VCaP (cell line): ENCODE data around the gene CHADL.

Experiments
- H3K27ac ChIP-seq: fragments of 450-650 bp; 2 replicates; pipeline ENCODE4 v1.5.1; 2017
- TF ChIP-seq, protein P1 (sequence below): fragments of 450-650 bp; conservative IDR thresholded peaks from 2 replicates; pipeline ENCODE4 v1.5.1; 2017; ENCODE audit warnings: mild to moderate bottlenecking, moderate library complexity

CHADL gene

DNA sequence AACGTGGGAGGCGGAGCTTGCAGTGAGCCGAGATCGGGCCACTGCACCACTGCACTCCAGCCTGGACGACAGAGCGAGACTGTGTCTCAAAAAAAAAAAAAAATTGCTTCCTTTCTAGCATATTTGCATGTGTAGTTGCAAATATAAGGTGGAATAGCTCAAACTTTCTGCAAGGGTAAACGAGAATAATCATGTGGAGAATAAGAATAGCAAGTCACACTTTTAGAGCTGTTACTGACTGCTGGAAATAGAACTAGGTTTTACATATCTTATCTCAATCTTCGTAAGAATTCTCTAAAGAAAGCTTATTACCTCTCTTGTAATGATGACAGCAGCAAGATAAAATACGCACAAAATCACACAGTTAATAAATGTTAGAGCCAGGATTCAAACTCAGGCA, 34.0 kb downstream of the CHADL start:
- H3K27ac ChIP-seq = no peak overlapping the region
- TF ChIP-seq, protein P1, sequence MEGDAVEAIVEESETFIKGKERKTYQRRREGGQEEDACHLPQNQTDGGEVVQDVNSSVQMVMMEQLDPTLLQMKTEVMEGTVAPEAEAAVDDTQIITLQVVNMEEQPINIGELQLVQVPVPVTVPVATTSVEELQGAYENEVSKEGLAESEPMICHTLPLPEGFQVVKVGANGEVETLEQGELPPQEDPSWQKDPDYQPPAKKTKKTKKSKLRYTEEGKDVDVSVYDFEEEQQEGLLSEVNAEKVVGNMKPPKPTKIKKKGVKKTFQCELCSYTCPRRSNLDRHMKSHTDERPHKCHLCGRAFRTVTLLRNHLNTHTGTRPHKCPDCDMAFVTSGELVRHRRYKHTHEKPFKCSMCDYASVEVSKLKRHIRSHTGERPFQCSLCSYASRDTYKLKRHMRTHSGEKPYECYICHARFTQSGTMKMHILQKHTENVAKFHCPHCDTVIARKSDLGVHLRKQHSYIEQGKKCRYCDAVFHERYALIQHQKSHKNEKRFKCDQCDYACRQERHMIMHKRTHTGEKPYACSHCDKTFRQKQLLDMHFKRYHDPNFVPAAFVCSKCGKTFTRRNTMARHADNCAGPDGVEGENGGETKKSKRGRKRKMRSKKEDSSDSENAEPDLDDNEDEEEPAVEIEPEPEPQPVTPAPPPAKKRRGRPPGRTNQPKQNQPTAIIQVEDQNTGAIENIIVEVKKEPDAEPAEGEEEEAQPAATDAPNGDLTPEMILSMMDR = no peak

DNA sequence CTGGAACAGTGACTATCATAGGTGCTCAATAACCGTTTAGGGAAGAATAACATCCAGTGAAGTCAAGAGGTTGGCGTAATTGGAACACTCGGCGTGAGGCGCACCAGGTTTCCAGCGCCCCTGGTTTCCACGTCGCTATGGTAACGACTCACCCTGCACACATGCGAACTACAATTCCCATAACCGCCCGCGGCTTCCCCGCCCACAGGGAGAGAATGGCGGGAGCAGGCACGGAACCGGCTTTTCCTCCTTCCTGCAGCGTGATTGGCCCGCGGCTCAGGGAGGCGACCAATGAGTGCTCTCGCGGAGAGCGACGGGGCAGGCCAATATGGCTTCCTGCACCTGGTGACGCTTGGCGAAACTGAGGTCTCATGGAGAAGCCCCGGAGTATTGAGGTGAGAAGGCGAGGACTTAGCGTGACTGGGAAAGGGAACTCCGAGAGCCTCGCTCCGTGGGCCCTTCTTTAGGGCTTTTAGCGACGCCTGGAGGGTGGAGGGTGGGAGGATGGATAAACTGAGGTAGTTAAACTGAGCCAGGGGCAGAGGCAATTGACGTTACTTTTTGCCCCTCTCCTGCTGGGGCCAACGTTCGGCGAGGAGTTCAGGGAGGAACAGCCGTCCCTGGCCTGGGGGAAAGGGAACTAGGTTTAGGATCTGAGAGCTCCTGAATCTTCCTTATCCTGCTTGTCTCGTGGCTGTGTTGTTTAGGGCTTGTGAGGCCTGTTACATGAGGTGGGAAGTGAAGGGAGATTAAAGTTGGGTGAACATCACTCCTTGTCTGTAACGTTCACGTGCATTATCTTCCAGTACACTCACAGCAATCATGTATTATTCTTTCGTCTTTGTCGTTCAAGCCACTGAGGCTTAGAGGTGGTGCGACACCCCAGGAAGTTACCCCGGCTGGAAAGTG, 35.5 kb downstream of the CHADL start, which contains the start of gene L3MBTL2:
Gene L3MBTL2 (plus strand): TSS at position 321 of the 909 bp plus-strand sequence. CDS start 51 bp downstream, at position 372.
- H3K27ac ChIP-seq = peak within 1 kb of the TSS; percentile 76; the same call in 1 of the 2 replicates
- TF ChIP-seq, protein P1 = no peak

DNA sequence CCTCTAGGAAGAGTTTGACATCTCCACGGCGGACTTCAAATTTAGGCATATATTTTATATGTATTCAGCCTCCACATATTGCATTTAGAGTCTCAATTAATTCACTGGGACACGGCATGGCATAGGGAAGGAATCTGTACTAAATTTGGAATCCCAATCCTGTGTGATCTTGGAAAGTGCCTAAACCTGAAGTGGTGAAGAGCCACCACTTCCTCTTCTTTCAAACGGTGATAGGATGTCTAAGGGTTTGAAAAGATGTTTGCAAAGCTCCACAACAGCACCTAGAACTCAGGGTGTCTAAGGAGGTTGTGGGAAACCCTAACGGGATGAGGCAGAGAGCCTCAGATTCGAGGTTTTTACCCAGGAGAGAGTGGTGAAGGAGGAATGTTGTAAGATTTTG, 36.7 kb downstream of the CHADL start:
- H3K27ac ChIP-seq = no peak overlapping the region
- TF ChIP-seq, protein P1 = no peak

DNA sequence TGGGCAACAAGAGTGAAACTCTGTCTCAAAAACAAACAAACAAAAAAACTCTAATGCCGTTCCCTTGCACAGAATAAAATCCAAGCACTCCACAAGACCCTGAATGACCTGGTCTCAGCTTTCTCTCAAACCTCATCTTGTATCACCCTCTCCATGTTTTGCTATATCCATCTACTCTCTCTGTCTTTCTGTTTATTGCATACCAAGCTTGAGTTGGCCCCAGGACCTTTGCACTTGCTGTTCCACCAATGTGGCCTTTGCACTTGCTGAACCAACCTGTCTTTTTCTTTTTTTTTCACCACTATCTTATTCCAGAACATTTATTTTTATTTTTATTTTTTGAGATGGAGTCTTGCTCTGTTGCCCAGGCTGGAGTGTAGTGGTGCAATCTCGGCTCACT, 37.6 kb downstream of the CHADL start:
- TF ChIP-seq, protein P1 = no peak
- H3K27ac ChIP-seq = no peak overlapping the region

DNA sequence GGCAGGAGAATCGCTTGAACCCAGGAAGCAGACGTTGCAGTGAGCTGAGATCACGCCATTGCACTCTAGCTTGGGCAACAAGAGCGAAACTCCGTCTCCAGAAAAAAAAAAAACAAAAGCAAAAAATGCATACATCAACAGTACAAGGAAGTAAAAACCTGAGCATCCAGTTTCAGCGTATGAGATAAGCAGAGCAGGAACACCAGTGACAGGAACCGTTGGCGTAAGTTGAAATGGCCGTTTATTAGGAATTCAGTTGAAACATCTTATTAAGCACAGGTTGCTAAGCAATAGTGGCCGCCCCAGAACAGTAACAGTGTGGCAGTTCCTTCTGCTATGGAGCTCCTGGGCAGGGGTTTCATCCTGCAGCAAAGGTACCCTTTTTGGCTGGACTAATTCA, 39.6 kb downstream of the CHADL start:
- TF ChIP-seq, protein P1 = no peak
- peak overlapping the region; percentile 43 for H3K27ac ChIP-seq

DNA sequence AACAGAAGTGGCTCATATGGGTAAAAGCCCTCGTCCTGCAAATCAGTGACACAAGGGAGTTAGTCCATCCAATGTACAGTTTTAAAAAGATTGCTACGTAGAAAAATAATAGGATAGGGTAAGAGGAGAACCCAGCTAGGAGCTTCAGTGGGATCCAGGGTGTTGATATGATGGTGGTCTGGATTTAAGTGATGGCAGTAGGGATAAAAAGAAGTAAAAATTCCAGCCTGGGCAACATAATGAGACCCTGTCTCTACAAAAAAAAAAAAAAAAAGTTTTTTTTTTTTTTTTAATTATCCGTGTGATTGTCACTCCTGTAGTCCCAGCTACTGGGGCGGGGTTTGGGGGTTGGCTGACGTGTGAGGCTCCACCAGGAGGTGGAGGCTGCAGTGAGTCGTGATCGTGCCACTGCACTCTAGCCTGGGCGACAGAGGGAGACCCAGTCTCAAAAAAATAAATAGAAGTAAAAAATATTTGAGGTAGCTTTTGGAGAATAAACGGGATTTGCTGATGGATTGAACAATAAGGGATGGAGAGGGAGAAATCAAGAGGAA, 42.6 kb downstream of the CHADL start:
- TF ChIP-seq, protein P1 = no peak
- peak overlapping the region; percentile 58 for H3K27ac ChIP-seq
